IMR-90 (cell line): ENCODE measurements around the gene METTL1. TPM values are rescaled to one million over a fixed set of nuclear protein-coding genes. Genes with fewer than 3 reads are reported as not detected.

Experiments
- ATAC-seq: fragments of 200-7000 bp; cut with Tn5 transposase; 2 replicates; pipeline ENCODE4 v1.9.1; 2020; ENCODE audit warnings: low read depth, mild to moderate bottlenecking, moderate library complexity
- BruUV-seq: library from RNA; stranded (reverse); fragments of 400-500 nt; replicated peaks from 2 replicates; lab custom pipeline; 2021; lab: Mats Ljungman, UMichigan
- CTCF ChIA-PET: fragments of 300-600 bp; formaldehyde crosslinking; extraction: SDS; loops from one replicate; lab custom pipeline; 2021; ENCODE audit warnings: antibody characterized with exemption; lab: Yijun Ruan, JAX
- POLR2A ChIA-PET: fragments of 300-600 bp; sonication (Branson Sonifier 250); formaldehyde crosslinking; loops from one replicate; lab custom pipeline; 2022; ENCODE audit warnings: antibody characterized with exemption; ENCODE audit not compliant: unreplicated experiment; lab: Charles Lee
- DNase-seq: peaks from one replicate; pipeline ENCODE4 v3.0.0; 2013
- H2AFZ ChIP-seq: replicated peaks from 2 replicates; pipeline ENCODE3; 2013; ENCODE audit warnings: low read length, mild to moderate bottlenecking; ENCODE audit not compliant: poor library complexity
- H2AK5ac ChIP-seq: 2 replicates; pipeline ENCODE4 v1.6.1; 2013; ENCODE audit warnings: low read depth, low read length, inconsistent platforms
- H2AK9ac ChIP-seq: replicated peaks from 2 replicates; pipeline ENCODE3; 2013; ENCODE audit warnings: mild to moderate bottlenecking, low read depth, low read length, moderate library complexity; ENCODE audit not compliant: poor library complexity
- H2BK120ac ChIP-seq: 2 replicates; pipeline ENCODE4 v1.6.1; 2013; ENCODE audit warnings: low read depth, low read length, inconsistent platforms
- H2BK15ac ChIP-seq: 3 replicates; pipeline ENCODE4 v1.6.1; 2013; ENCODE audit warnings: low read depth, low read length, inconsistent platforms
- H2BK20ac ChIP-seq: 2 replicates; pipeline ENCODE4 v1.6.1; 2013; ENCODE audit warnings: low read depth, mild to moderate bottlenecking, inconsistent platforms, low read length, moderate library complexity
- H2BK5ac ChIP-seq: 2 replicates; pipeline ENCODE4 v1.6.1; 2013; ENCODE audit warnings: mild to moderate bottlenecking, low read depth, low read length, inconsistent platforms; ENCODE audit not compliant: poor library complexity, severe bottlenecking
- H3K14ac ChIP-seq: replicated peaks from 2 replicates; pipeline ENCODE4 v1.6.1; 2013; ENCODE audit warnings: low read depth, low read length, inconsistent platforms
- H3K18ac ChIP-seq: 2 replicates; pipeline ENCODE4 v1.6.1; 2013; ENCODE audit warnings: low read depth, low read length, control low read depth
- H3K23ac ChIP-seq: 2 replicates; pipeline ENCODE4 v1.6.1; 2013; ENCODE audit warnings: low read depth, low read length, inconsistent platforms
- H3K27ac ChIP-seq: 2 replicates; pipeline ENCODE4 v1.5.1; 2013; ENCODE audit warnings: mild to moderate bottlenecking, control low read depth, low read length; ENCODE audit not compliant: insufficient read depth
- H3K27me3 ChIP-seq: 2 replicates; pipeline ENCODE4 v1.6.1; 2013; ENCODE audit warnings: low read length; ENCODE audit not compliant: control insufficient read depth, insufficient read depth
- H3K36me3 ChIP-seq: 2 replicates; pipeline ENCODE4 v1.6.1; 2013; ENCODE audit warnings: low read length, mixed read lengths; ENCODE audit not compliant: control insufficient read depth, insufficient read depth
- H3K4ac ChIP-seq: 2 replicates; pipeline ENCODE4 v1.6.1; 2013; ENCODE audit warnings: low read depth, low read length, inconsistent platforms
- H3K4me1 ChIP-seq: 2 replicates; pipeline ENCODE4 v1.6.1; 2013; ENCODE audit warnings: low read length, mixed read lengths; ENCODE audit not compliant: control insufficient read depth, insufficient read depth
- H3K4me2 ChIP-seq: 2 replicates; pipeline ENCODE4 v1.6.1; 2013; ENCODE audit warnings: low read depth, mild to moderate bottlenecking, control low read depth, low read length, moderate library complexity
- H3K4me3 ChIP-seq: 2 replicates; pipeline ENCODE4 v1.5.1; 2013; ENCODE audit warnings: low read depth, mild to moderate bottlenecking, control low read depth, low read length, moderate library complexity; ENCODE audit not compliant: insufficient read depth
- H3K56ac ChIP-seq: 2 replicates; pipeline ENCODE4 v1.6.1; 2013; ENCODE audit warnings: low read length, inconsistent platforms; ENCODE audit not compliant: insufficient read depth; ENCODE audit errors: extremely low read depth
- H3K79me1 ChIP-seq, 2 experiments: 2 replicates each; pipeline ENCODE4 v1.6.1; 2013; ENCODE audit warnings: low read length in 2 of 2, inconsistent platforms in 1 of 2, low read depth in 1 of 2
- H3K9ac ChIP-seq: 2 replicates; pipeline ENCODE4 v1.6.1; 2013; ENCODE audit warnings: low read depth, low read length, control low read depth
- H3K9me1 ChIP-seq: 2 replicates; pipeline ENCODE4 v1.6.1; 2013; ENCODE audit warnings: low read length, inconsistent platforms; ENCODE audit not compliant: insufficient read depth
- H3K9me3 ChIP-seq: 2 replicates; pipeline ENCODE4 v1.6.1; 2013; ENCODE audit warnings: low read length; ENCODE audit not compliant: control insufficient read depth, insufficient read depth
- H4K20me1 ChIP-seq: 2 replicates; pipeline ENCODE4 v1.6.1; 2013; ENCODE audit warnings: low read length, inconsistent platforms; ENCODE audit not compliant: insufficient read depth
- H4K5ac ChIP-seq: 2 replicates; pipeline ENCODE4 v1.6.1; 2013; ENCODE audit warnings: mild to moderate bottlenecking, low read depth, low read length, control low read depth
- H4K8ac ChIP-seq, 2 experiments: 2 replicates each; pipeline ENCODE4 v1.6.1; 2013; ENCODE audit warnings: low read depth in 2 of 2, low read length in 2 of 2, control low read depth in 1 of 2, inconsistent platforms in 1 of 2
- H4K91ac ChIP-seq: 2 replicates; pipeline ENCODE4 v1.6.1; 2013; ENCODE audit warnings: low read depth, low read length, inconsistent platforms; ENCODE audit not compliant: insufficient read depth
- MAFK ChIP-seq: IDR thresholded peaks from 2 replicates; pipeline ENCODE4 v1.6.1; 2012; ENCODE audit warnings: low read depth, low read length, improper control_type of control experiment
- WGBS, 2 experiments: methylation state at CpG; one replicate each; pipeline versions ENCODE4 v1.1.5 to v1.1.7; 2013; ENCODE audit warnings: missing lambda C conversion rate in 2 of 2; ENCODE audit not compliant: insufficient read length in 1 of 2; ENCODE audit errors: extremely low coverage in 2 of 2; 5-methylcytosine and 5-hydroxymethylcytosine counted together
- dilution Hi-C: fragments of 300-500 bp; cut with HindIII; formaldehyde crosslinking; loops from one replicate; pipeline ENCODE4 v1.14.3; 2018; ENCODE audit warnings: low sequenced_read_pairs; ENCODE audit not compliant: unreplicated experiment
- in situ Hi-C: fragments of 300-500 bp; cut with MboI; formaldehyde crosslinking; loops from 3 replicates; pipeline ENCODE4 v1.14.3; 2019; ENCODE audit warnings: low sequenced_read_pairs, inconsistent platforms, mixed read lengths
- intact Hi-C: fragments of 100-400 bp; cut with micrococcal nuclease; formaldehyde crosslinking; loops from 2 replicates; pipeline ENCODE4 v1.10.0; 2022
- polyA plus RNA-seq, 3 experiments: library from polyadenylated mRNA; depleted of rRNA; stranded (reverse); fragments of >200 nt; gene quantifications; 2 replicates each; pipeline ENCODE4 v1.2.3, GENCODE V29; 2012; ENCODE audit warnings: low replicate concordance in 1 of 3
- total RNA-seq: library from RNA; depleted of rRNA; stranded (reverse); fragments of >200 nt; gene quantifications from 2 replicates; pipeline ENCODE4 v1.2.3, GENCODE V29; 2012
- TF ChIP-seq, protein P1 (sequence below): fragments of 150-350 bp; IDR thresholded peaks from 2 replicates; pipeline ENCODE4 v1.6.1; 2017; ENCODE audit warnings: mild to moderate bottlenecking, antibody characterized with exemption, low read length, low read depth

The METTL1 gene
- total and polyA plus RNA-seq, 2 of the 4 experiments (the other 2 are of a cell fraction): 12.4 to 27.5 TPM

- Histone ChIP-seq H3K79me1 (peaks cover 16 to 27% of the 10 kb centered on the region in 2 experiments; a peak in 3 of 4 replicates), H2BK120ac (no peak overlapping the region), H3K9me3 (no peaks in the 10 kb centered on the region), H3K14ac (no peak overlapping the region), H2BK20ac (no peak overlapping the region), H3K9me1 (peaks cover 9% of the 10 kb centered on the region), H4K91ac (no peak overlapping the region), H2AK9ac (peak overlapping the region; percentile 97), H2AFZ (no peak overlapping the region), H2BK15ac (no peak overlapping the region), H3K4me3 (no peak overlapping the region), H3K4ac (no peak overlapping the region), H3K23ac (no peak overlapping the region), H2BK5ac (no peak overlapping the region), H4K20me1 (no peaks in the 10 kb centered on the region), H3K4me2 (no peak overlapping the region), H3K27me3 (peaks cover 14% of the 10 kb centered on the region), H3K9ac (no peak overlapping the region), H3K36me3 (peaks cover 3% of the 10 kb centered on the region), H4K5ac (no peak overlapping the region), H3K18ac (no peak overlapping the region), H3K56ac (no peak overlapping the region), H2AK5ac (peak overlapping the region; percentile 8; the same call in 1 of the 2 replicates), H3K4me1 (peaks cover 10% of the 10 kb centered on the region; the same call in 1 of the 2 replicates), H4K8ac (peak overlapping the region in 1 of 2 experiments; percentile 77; a peak in 2 of 4 replicates), H3K27ac (no peak overlapping the region)
- CTCF ChIA-PET: no interaction called here
- BruUV-seq: no TSS peak
- in situ Hi-C loops: no loop called here
- intact Hi-C loops: no loop called here
- dilution Hi-C loops: no loop called here
- ATAC-seq (no peak), DNase-seq (no peak)
- POLR2A ChIA-PET: no interaction called here
- TF ChIP-seq, protein P1, sequence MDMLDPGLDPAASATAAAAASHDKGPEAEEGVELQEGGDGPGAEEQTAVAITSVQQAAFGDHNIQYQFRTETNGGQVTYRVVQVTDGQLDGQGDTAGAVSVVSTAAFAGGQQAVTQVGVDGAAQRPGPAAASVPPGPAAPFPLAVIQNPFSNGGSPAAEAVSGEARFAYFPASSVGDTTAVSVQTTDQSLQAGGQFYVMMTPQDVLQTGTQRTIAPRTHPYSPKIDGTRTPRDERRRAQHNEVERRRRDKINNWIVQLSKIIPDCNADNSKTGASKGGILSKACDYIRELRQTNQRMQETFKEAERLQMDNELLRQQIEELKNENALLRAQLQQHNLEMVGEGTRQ: no peak
- TF ChIP-seq MAFK: peak; percentile 73
- WGBS, 2 experiments: no CpG with 5 or more reads among the region's 4 CpGs
These were observed 1.2 kb downstream of the METTL1 start for GRCh38 chr12:57770734-57771133.
